GM12892 (cell line): ENCODE results near the gene ACKR2.

ENCODE experiments used
- DNase-seq: peaks from one replicate; pipeline ENCODE4 v3.0.0; 2011; ENCODE audit not compliant: insufficient read length
- FAIRE-seq: peaks from 2 replicates; lab custom pipeline; 2011; peaks lifted over from hg19 to GRCh38; lab: Jason Lieb, UNC
- POLR2A ChIP-seq: IDR thresholded peaks from 2 replicates; pipeline ENCODE4 v1.6.1; 2011; ENCODE audit warnings: low read depth, low read length, control low read depth
- POLR2AphosphoS5 ChIP-seq: IDR thresholded peaks from 2 replicates; pipeline ENCODE4 v1.6.1; 2011; ENCODE audit warnings: low read depth, low read length, control low read depth
- TAF1 ChIP-seq: IDR thresholded peaks from 2 replicates; pipeline ENCODE4 v1.6.1; 2011; ENCODE audit warnings: low read depth, mild to moderate bottlenecking, control low read depth, low read length, borderline replicate concordance

The ACKR2 gene

GRCh38 chr3:42841332-42841731, 32.1 kb downstream of the ACKR2 start:
- TF ChIP-seq POLR2A = no peak
- FAIRE-seq = no peak
- DNase-seq = no peak

GRCh38 chr3:42843713-42844411, 34.6 kb downstream of the ACKR2 start:
- TF ChIP-seq POLR2A = no peak
- no peak for TF ChIP-seq POLR2AphosphoS5
- TF ChIP-seq TAF1 = no peak
- DNase-seq = no peak
- FAIRE-seq = no peak

GRCh38 chr3:42844412-42844713, 35.1 kb downstream of the ACKR2 start:
- no peak for DNase-seq
- FAIRE-seq = no peak
- TF ChIP-seq POLR2AphosphoS5 = no peak
- no peak for TF ChIP-seq TAF1
- TF ChIP-seq POLR2A = no peak

- no peak for FAIRE-seq
- DNase-seq = no peak
- TF ChIP-seq TAF1 (no peak), POLR2AphosphoS5 (no peak), POLR2A (no peak)
These were observed 35.6 kb downstream of the ACKR2 start for GRCh38 chr3:42844815-42845214.

- FAIRE-seq (peak; percentile 27), DNase-seq (no peak)
- TF ChIP-seq POLR2A (no peak), TAF1 (no peak), POLR2AphosphoS5 (no peak)
These were observed 37.7 kb downstream of the ACKR2 start for GRCh38 chr3:42846685-42847522.

- DNase-seq (no peak), FAIRE-seq (no peak)
- TF ChIP-seq POLR2A (no peak), POLR2AphosphoS5 (no peak), TAF1 (no peak)
These were observed 38.5 kb downstream of the ACKR2 start for GRCh38 chr3:42847731-42848130.

GRCh38 chr3:42849017-42849416, 39.8 kb downstream of the ACKR2 start:
- TF ChIP-seq TAF1 (no peak), POLR2AphosphoS5 (no peak), POLR2A (no peak)
- DNase-seq (no peak), FAIRE-seq (no peak)

GRCh38 chr3:42850263-42850662, 41.0 kb downstream of the ACKR2 start:
- FAIRE-seq = no peak
- no peak for TF ChIP-seq POLR2AphosphoS5
- TF ChIP-seq TAF1 = no peak
- no peak for TF ChIP-seq POLR2A
- DNase-seq = no peak

- no peak for FAIRE-seq
- no peak for DNase-seq
- TF ChIP-seq POLR2AphosphoS5 (no peak), POLR2A (no peak), TAF1 (no peak)
These were observed 42.1 kb downstream of the ACKR2 start for GRCh38 chr3:42851228-42851834.

- TF ChIP-seq POLR2A (no peak), POLR2AphosphoS5 (no peak), TAF1 (no peak)
- DNase-seq (no peak), FAIRE-seq (no peak)
These were observed 43.2 kb downstream of the ACKR2 start for GRCh38 chr3:42852441-42852840.

GRCh38 chr3:42853056-42853455, 43.8 kb downstream of the ACKR2 start:
- no peak for DNase-seq
- no peak for FAIRE-seq
- TF ChIP-seq POLR2A (no peak), TAF1 (no peak), POLR2AphosphoS5 (no peak)
